ENCODE measurements around the gene C8G. TPM values are rescaled to one million over a fixed set of nuclear protein-coding genes. Genes with fewer than 3 reads are reported as not detected.

Gene C8G
- total and polyA plus RNA-seq, 2 of the 8 experiments (the other 6 are each of a cell fraction or from before 2014, with no cell fraction given), result 0.62 to 0.80 TPM

GRCh38 chr9:136920069-136920468, 25.0 kb upstream of the C8G start (continued):
- no peak for TF ChIP-seq EP300 (IDR thresholded peaks at IDR 0.05; ENCODE audit: borderline replicate concordance in 1 of 2, low read depth in 2 of 2, low read length in 2 of 2)
- no peak for TF ChIP-seq SP4 (IDR thresholded peaks at IDR 0.05; ENCODE audit: low read length)
- no peak for TF ChIP-seq PHF8 (conservative IDR thresholded peaks at IDR 0.05; ENCODE audit: low read depth, low read length)
